Measurements from ENCODE around the gene CTDSP2.

CTDSP2 gene

GRCh38 chr12:57869298-57869926, 22.9 kb upstream of the CTDSP2 start:
- no peak overlapping the region for H3K4me3 ChIP-seq (ENCODE audit: low read length)
- TF ChIP-seq, protein P1, sequence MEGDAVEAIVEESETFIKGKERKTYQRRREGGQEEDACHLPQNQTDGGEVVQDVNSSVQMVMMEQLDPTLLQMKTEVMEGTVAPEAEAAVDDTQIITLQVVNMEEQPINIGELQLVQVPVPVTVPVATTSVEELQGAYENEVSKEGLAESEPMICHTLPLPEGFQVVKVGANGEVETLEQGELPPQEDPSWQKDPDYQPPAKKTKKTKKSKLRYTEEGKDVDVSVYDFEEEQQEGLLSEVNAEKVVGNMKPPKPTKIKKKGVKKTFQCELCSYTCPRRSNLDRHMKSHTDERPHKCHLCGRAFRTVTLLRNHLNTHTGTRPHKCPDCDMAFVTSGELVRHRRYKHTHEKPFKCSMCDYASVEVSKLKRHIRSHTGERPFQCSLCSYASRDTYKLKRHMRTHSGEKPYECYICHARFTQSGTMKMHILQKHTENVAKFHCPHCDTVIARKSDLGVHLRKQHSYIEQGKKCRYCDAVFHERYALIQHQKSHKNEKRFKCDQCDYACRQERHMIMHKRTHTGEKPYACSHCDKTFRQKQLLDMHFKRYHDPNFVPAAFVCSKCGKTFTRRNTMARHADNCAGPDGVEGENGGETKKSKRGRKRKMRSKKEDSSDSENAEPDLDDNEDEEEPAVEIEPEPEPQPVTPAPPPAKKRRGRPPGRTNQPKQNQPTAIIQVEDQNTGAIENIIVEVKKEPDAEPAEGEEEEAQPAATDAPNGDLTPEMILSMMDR (IDR thresholded peaks at IDR 0.05; ENCODE audit: insufficient read depth, low read depth, low read length, missing control alignments), result no peak
- no peak for DNase-seq (ENCODE audit: low read depth)

DNA sequence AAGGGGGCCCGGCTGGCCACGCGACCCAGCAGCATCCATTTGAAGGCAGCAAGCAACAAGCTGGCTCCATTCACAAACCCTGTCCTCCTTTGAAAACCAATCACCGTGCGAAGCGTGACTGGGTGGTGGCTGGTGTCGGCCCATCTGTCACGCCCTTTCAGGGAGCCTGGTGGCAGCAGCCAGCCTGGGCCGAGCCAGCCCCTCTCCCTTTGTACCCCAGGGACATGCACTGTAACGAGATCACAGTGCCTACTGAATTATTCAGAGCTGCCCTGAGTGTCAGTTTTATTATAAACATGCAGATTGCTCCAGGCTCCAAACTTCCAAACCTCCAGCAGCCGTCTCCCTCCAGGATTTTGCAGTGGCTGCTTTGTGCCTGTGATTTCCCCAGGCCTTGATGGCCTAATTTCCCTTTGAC, 22.3 kb upstream of the CTDSP2 start:
- TF ChIP-seq, protein P1 (IDR thresholded peaks at IDR 0.05; ENCODE audit: insufficient read depth, low read depth, low read length, missing control alignments), result no peak
- no peak for DNase-seq (ENCODE audit: low read depth)
- no peak overlapping the region for H3K4me3 ChIP-seq (ENCODE audit: low read length)

DNA sequence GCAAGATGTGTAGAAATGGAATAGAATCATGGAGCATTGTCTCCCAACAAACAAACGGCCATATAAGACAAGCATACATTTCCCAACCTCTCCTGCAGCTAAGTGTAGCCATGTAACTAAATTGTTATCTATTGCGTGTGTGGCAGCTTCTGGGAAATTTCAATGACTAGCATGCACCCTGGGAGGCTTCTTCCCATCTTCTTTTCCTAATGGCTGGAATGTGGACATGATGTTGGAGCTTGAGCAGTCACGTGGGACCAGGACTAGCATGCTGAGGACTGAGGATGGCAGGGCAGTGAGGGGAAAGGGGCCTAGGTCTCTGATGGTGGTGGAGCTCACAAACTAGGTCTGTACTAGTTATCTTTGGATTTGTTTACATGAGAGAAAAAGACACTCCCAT, 21.7 kb upstream of the CTDSP2 start:
- no peak for DNase-seq (ENCODE audit: low read depth)
- TF ChIP-seq, protein P1 (IDR thresholded peaks at IDR 0.05; ENCODE audit: insufficient read depth, low read depth, low read length, missing control alignments), result no peak
- H3K4me3 ChIP-seq (ENCODE audit: low read length), result no peak overlapping the region

- no peak overlapping the region for H3K4me3 ChIP-seq (ENCODE audit: low read length)
- TF ChIP-seq, protein P1 (IDR thresholded peaks at IDR 0.05; ENCODE audit: insufficient read depth, low read depth, low read length, missing control alignments), result no peak
- no peak for DNase-seq (ENCODE audit: low read depth)
These were observed 19.9 kb upstream of the CTDSP2 start for GRCh38 chr12:57866308-57867019.

DNA sequence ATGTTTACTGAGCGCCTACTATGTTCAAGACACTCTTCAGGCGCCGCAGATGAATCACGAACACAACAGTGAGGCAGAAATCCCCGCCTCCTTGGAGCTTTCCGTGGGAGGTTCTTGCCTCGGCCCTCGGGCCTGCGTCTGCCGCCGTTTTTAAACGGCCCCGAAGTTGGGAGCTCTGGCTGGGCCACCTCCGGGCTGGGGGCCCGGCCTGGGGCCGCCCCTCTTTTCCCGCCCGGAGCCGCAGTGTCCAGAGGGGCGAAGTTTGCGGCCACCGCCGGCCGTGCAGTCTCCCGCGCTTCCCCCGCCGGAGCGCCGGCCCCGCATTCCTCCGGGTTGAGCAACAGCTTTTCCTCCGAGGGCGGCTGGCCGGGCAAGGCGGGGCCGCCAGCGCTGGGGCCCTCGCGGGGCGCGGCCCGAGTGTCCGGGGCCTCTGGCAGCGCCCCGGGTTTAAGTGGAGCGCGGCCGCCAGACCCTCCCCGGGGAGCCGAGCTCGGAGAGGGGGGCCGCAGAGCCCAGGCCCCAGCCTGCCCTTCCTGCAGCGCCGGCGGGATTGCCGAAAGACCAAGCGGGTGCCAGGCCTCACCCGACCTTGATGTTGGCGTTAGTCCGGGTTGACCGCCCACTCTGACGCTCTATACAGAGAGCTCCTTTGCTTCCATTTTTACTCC, 18.7 kb upstream of the CTDSP2 start:
- TF ChIP-seq, protein P1 (IDR thresholded peaks at IDR 0.05; ENCODE audit: insufficient read depth, low read depth, low read length, missing control alignments), result no peak
- DNase-seq (ENCODE audit: low read depth), result peak; percentile 80
- H3K4me3 ChIP-seq (ENCODE audit: low read length), result peak overlapping the region; percentile 49

DNA sequence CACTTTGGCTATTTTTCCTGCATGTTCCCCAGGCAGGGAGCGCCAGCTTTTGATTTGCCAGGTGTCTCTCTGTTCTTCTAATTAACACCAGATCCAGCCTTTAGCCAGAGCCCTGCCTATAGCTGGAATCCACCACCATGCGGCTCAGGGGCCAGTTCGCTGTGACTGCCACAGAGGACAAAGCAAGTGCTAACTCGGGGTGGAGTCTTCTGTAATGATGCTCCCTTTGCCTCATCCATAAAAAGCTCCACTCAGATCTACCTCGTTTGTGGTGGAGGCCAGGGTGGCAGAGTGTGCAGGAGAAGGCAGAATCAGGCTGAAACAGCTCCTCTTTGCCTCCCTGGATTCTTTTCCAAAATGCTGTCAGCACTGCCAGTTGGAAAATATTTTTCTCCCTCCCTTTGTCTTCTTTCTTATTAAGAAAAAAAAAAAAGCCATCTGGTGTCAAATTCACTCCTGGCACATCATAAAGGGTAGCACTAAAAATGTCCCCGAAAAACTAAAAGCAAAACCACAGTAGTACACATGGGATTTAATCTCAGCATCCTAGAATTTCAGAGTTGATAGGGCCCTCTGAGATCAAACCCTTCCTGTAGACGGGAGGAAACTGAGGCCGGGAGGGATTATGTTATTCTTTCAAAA, 18.0 kb upstream of the CTDSP2 start:
- peak overlapping the region; percentile 49 for H3K4me3 ChIP-seq (ENCODE audit: low read length)
- no peak for DNase-seq (ENCODE audit: low read depth)
- TF ChIP-seq, protein P1 (IDR thresholded peaks at IDR 0.05; ENCODE audit: insufficient read depth, low read depth, low read length, missing control alignments), result no peak
